Esophagus squamous epithelium (tissue), 5 donors: ENCODE measurements around the gene BST1. TPM values are rescaled to one million over a fixed set of nuclear protein-coding genes. Genes with fewer than 3 reads are reported as not detected.

Experiments used
- DNase-seq: peaks from one replicate; lab custom pipeline; 2025; lab: John Stamatoyannopoulos, UW
- H3K27ac ChIP-seq, 4 donors: fragments of 200-600 bp; sonication (generic); one replicate each; pipeline ENCODE4 v1.5.1; 2016 to 2019; ENCODE audit warnings: mild to moderate bottlenecking in 1 of 4
- H3K27me3 ChIP-seq, 4 donors: fragments of 200-600 bp; sonication (generic); 1 replicate in 3 of 4; 2 replicates in 1 of 4; pipeline versions ENCODE4 v1.5.1 to v1.6.0; 2017 to 2021; ENCODE audit warnings: antibody characterized with exemption in 1 of 4
- H3K36me3 ChIP-seq, 3 donors: fragments of 200-600 bp; sonication (generic); one replicate each; pipeline ENCODE4 v1.5.1; 2016 to 2019
- H3K4me1 ChIP-seq, 3 donors: fragments of 200-600 bp; sonication (generic); one replicate each; pipeline ENCODE4 v1.5.1; 2017 to 2019
- H3K4me3 ChIP-seq, 4 donors: fragments of 200-600 bp; sonication (generic); 1 replicate in 3 of 4; 2 replicates in 1 of 4; pipeline ENCODE4 v1.5.1; 2016 to 2019; ENCODE audit warnings: mild to moderate bottlenecking in 2 of 4, moderate library complexity in 1 of 4
- H3K9me3 ChIP-seq, 3 donors: fragments of 200-600 bp; sonication (generic); one replicate each; pipeline ENCODE4 v1.5.1; 2016 to 2019
- POLR2A ChIP-seq, 4 donors: fragments of 450-650 bp; IDR thresholded peaks; one replicate each; pipeline ENCODE4 v1.6.1; 2017; ENCODE audit warnings: antibody characterized with exemption in 4 of 4, mild to moderate bottlenecking in 4 of 4, moderate library complexity in 3 of 4
- WGBS, 2 donors: methylation state at CpG; one replicate each; pipeline ENCODE4 v1.1.5; 2018; 5-methylcytosine and 5-hydroxymethylcytosine counted together
- intact Hi-C: fragments of 100-400 bp; cut with DNase I; formaldehyde crosslinking; loops from one replicate; pipeline ENCODE4 v1.15.0; 2022
- total RNA-seq, 4 donors: library from RNA; depleted of rRNA; stranded (reverse); fragments of >200 nt; gene quantifications; one replicate each; pipeline ENCODE4 v1.1.0, GENCODE V29; 2016
- TF ChIP-seq, protein P1 (sequence below), 6 experiments: fragments of 450-650 bp in 4 of 6; fragments of 200-600 bp in 2 of 6; sonication (generic) in 2 of 6; IDR thresholded peaks; one replicate each; pipeline ENCODE4 v1.5.1; 2016 to 2019; ENCODE audit warnings: antibody characterized with exemption in 6 of 6, mild to moderate bottlenecking in 4 of 6, moderate library complexity in 4 of 6
- donor health status: DM: yes; HTN: yes; CAD: no.

Gene BST1
- total RNA-seq, 4 donors from 2014 or later = 0.97 to 7.4 (median 3.6) TPM

DNA sequence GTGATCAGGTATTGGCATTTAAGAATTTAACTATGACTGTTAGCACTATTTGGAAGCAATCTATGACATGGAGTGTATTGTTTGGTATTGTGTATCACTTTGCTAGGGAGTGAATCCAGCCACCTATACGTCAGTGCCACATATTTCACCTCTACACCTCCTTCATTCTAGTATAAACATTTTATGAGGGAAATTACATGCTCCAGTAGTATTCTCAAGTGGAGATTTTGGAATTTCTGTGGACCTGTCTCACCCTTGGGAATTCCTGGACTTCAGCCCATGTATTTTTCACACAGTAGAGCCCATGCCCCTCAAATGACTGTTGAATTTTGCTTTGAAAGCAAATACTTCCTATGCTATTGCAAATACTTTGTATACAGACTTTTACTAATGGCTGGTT lies 11.3 kb downstream of the BST1 start:
- no peak overlapping the region for H3K4me3 ChIP-seq
- TF ChIP-seq POLR2A (IDR thresholded peaks at IDR 0.05) = no peak
- TF ChIP-seq, protein P1, sequence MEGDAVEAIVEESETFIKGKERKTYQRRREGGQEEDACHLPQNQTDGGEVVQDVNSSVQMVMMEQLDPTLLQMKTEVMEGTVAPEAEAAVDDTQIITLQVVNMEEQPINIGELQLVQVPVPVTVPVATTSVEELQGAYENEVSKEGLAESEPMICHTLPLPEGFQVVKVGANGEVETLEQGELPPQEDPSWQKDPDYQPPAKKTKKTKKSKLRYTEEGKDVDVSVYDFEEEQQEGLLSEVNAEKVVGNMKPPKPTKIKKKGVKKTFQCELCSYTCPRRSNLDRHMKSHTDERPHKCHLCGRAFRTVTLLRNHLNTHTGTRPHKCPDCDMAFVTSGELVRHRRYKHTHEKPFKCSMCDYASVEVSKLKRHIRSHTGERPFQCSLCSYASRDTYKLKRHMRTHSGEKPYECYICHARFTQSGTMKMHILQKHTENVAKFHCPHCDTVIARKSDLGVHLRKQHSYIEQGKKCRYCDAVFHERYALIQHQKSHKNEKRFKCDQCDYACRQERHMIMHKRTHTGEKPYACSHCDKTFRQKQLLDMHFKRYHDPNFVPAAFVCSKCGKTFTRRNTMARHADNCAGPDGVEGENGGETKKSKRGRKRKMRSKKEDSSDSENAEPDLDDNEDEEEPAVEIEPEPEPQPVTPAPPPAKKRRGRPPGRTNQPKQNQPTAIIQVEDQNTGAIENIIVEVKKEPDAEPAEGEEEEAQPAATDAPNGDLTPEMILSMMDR (IDR thresholded peaks at IDR 0.05) = no peak
- no peak overlapping the region for H3K27ac ChIP-seq
- H3K36me3 ChIP-seq = no peaks in the 10 kb centered on the region
- 70 to 87% methylated on average over 1 of the region's 1 CpG for WGBS, 2 donors
- DNase-seq = no peak
- no peaks in the 10 kb centered on the region for H3K4me1 ChIP-seq
- intact Hi-C loops = no loop called here
- no peaks in the 10 kb centered on the region for H3K9me3 ChIP-seq
- peaks cover 0 to 5% (median 0%) of the 10 kb centered on the region in 4 donors for H3K27me3 ChIP-seq

DNA sequence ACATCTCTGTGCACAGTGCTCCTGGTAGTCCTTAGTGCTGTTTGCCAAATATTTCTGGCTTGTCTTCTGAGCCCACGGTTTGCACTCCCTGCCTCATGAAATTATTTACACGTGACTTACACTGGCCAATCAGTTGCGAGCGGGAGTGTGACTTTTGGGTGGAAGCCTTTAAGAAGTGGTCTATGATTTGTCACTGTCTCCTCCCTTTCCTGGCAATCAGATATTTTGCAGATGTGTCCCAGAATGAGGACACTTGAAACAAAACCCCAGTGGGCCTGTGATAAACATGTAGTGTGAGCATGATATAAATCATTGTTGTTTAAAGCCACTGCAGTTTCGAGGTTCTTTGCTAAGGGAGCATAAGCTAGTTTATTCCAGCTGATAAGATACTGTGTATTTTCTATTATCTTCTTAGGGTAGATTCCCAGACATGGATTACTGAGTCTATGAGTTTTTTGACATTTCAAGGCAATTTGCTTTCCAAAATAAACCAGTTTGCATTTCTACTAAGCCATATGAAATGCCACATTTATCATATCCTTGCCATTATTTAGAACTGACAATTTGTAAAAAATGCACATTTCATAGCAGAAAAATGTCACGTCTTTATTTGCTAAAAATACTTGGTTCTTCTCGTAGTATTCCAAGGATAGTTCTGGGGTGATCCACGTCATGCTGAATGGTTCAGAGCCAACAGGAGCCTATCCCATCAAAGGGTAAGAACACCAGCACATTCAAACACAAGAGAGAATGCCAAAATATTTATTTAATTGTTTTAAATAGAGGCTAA lies 12.0 kb downstream of the BST1 start:
- H3K36me3 ChIP-seq = peaks cover 0 to 4% (median 0%) of the 10 kb centered on the region in 3 donors
- H3K4me3 ChIP-seq = no peak overlapping the region
- no peak for TF ChIP-seq POLR2A (IDR thresholded peaks at IDR 0.05)
- TF ChIP-seq, protein P1 (IDR thresholded peaks at IDR 0.05) = no peak
- no peaks in the 10 kb centered on the region for H3K9me3 ChIP-seq
- DNase-seq = no peak
- peaks cover 0 to 8% (median 0%) of the 10 kb centered on the region in 4 donors for H3K27me3 ChIP-seq
- intact Hi-C loops = no loop called here
- WGBS, 2 donors = 54 to 69% methylated on average over 8 of the region's 8 CpGs
- no peaks in the 10 kb centered on the region for H3K4me1 ChIP-seq
- H3K27ac ChIP-seq = no peak overlapping the region

DNA sequence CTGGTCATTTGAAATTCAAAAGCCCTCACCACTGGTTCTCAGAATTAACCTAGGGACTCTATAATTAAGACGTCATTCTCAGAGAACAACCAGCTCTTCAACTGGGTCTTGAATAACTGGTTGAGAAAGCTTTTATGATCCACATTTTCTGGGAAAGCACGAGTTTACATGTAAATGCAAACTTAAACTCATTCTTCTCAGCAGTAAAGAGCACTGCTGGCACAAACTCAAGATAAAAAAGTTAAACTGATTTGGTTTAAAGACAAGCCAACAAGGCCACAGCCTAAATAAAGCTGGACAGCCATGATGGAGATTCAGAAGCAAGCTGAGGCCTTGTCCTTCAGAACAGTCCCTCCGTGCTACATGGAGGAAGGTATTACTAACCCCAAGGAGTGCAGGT lies 13.2 kb downstream of the BST1 start:
- no peak overlapping the region for H3K4me3 ChIP-seq
- intact Hi-C loops = no loop called here
- TF ChIP-seq, protein P1 (IDR thresholded peaks at IDR 0.05) = no peak
- no peak for TF ChIP-seq POLR2A (IDR thresholded peaks at IDR 0.05)
- WGBS, 2 donors = 74 to 84% methylated on average over 3 of the region's 3 CpGs
- no peak overlapping the region for H3K27ac ChIP-seq
- no peaks in the 10 kb centered on the region for H3K9me3 ChIP-seq
- H3K27me3 ChIP-seq = peaks cover 0 to 8% (median 0%) of the 10 kb centered on the region in 4 donors
- peaks cover 0 to 5% (median 0%) of the 10 kb centered on the region in 3 donors for H3K36me3 ChIP-seq
- no peaks in the 10 kb centered on the region for H3K4me1 ChIP-seq
- no peak for DNase-seq

DNA sequence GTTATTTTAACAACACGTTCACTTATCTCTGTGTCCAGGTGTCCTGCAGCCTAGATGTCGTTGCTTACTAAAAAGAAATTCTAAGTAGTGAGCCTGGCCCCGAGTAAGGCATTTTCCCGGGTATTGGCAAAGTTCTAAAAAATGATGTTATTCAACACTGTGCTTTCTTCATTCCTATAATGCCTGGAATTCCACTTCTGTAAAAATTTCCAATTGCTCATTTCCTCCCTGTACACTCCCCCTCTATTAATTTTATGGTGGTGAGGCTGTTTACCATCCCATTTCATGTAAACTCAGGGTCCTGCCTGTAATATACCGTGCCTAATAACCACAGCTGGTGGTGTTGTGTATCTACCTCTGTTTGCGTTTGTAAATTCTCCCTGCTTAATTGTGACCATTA lies 14.2 kb downstream of the BST1 start:
- Histone ChIP-seq H3K4me3 (no peak overlapping the region), H3K36me3 (peaks cover 0 to 5% (median 0%) of the 10 kb centered on the region in 3 donors), H3K9me3 (no peaks in the 10 kb centered on the region), H3K27me3 (peaks cover 0 to 8% (median 0%) of the 10 kb centered on the region in 4 donors), H3K27ac (no peak overlapping the region), H3K4me1 (no peaks in the 10 kb centered on the region)
- TF ChIP-seq POLR2A (IDR thresholded peaks at IDR 0.05) = no peak
- TF ChIP-seq, protein P1 (IDR thresholded peaks at IDR 0.05) = no peak
- intact Hi-C loops = no loop called here
- WGBS, 2 donors = 61 to 75% methylated on average over 6 of the region's 6 CpGs
- no peak for DNase-seq

DNA sequence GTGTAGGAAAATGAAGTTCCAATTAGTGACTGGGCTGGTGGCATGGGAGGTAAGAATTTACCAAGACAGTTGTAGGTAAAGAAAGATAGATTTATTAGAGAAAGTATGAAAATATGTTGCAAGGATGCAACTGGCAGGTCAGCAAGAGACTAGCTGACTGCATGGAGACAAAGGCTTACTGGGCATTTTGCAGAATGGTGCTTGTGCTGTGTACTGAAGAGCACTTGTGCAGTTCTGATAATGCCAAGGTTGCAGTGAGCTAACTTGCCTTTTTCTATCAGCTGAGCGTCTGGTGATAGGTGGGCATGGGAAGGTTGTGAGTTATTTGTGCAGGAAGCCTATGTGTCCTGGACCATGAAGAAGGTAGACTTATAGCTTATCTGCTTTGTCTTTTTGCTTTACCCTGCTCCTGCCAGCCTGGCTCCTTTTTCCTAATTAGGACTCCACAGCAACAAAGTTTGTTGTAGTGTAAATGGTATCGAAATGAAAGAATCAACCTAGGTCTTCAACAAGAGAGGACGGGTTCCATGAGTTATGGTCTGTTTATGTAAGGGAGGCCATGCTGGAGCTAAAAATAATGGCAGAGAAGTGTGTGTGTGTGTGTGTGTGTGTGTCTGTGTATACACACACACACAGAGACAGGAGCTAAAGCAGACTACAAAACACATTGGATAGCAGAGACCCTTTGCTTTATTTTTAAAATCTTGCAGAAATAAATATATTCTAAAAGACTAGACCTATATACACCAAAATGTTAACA lies 15.0 kb downstream of the BST1 start:
- H3K27ac ChIP-seq = no peak overlapping the region

More for the DNA sequence above, 15.0 kb downstream of the BST1 start:
- peaks cover 0 to 5% (median 0%) of the 10 kb centered on the region in 3 donors for H3K36me3 ChIP-seq
- 60 to 74% methylated on average over 3 of the region's 3 CpGs for WGBS, 2 donors
- DNase-seq = no peak
- no peak overlapping the region for H3K4me3 ChIP-seq
- peaks cover 0 to 3% (median 0%) of the 10 kb centered on the region in 4 donors for H3K27me3 ChIP-seq
- intact Hi-C loops = no loop called here
- H3K4me1 ChIP-seq = no peaks in the 10 kb centered on the region
- TF ChIP-seq, protein P1 (IDR thresholded peaks at IDR 0.05) = no peak
- no peak for TF ChIP-seq POLR2A (IDR thresholded peaks at IDR 0.05)
- no peaks in the 10 kb centered on the region for H3K9me3 ChIP-seq
